ENCODE results near the gene PCNX2. TPM values are rescaled to one million over a fixed set of nuclear protein-coding genes. Genes with fewer than 3 reads are reported as not detected.
"Not testable (repeated sequence)": the region's sequence is repeated elsewhere in the genome, so short reads cannot be mapped to it uniquely, and the experiment has no call there.

PCNX2 gene
- total RNA-seq, 3 donors from 2014 or later (not counting 1 experiment from before 2014, with no cell fraction given) = 12.9 to 25.8 (median 16.0) TPM

DNA sequence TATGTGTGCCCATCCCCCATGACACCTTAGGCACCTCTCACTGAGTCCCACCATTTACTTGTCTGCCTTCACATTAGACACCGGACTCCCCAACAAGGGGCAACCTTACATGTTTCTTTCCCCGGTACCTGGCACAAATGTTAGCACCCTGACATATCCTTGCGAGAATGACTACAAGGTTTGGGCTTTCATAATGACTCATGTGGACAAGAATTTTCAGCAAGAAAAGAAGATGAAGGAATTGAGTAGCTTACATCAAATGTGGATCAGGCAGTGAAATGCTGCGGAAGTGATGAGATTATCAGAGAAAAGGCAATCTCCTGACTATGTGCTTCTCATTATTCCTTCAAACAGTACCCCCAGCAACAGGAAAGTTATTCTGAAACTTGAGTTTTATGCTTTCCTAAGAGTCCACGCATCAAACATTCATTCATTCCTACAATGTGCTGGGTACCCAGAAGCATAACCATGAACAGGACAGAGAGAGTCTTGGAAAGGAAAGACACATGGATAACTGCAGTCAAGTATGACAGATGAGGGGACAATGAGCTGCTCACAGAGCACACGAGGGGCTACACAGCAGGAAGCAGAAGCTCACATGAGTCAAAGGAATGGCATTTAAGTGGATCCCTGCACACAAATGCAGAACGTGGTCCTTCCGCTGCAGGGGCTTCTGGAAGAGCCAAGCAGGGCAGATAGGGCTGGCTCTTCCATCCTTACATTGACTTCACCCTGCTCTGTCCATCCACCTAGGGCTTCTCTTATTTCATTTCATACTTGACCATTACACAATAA, 112.1 kb downstream of the PCNX2 start:
- Histone ChIP-seq H3K4me3 (ENCODE audit: low read length) (no peak overlapping the region), H3K27ac (ENCODE audit: low read length) (no peak overlapping the region), H3K27me3 (ENCODE audit: control insufficient read depth, insufficient read depth, low read length) (no peaks in the 10 kb centered on the region), H3K4me1 (ENCODE audit: control insufficient read depth, insufficient read depth, low read length) (no peaks in the 10 kb centered on the region), H3K9me3 (ENCODE audit: control insufficient read depth, insufficient read depth, low read length) (no peaks in the 10 kb centered on the region), H3K36me3 (ENCODE audit: control insufficient read depth, insufficient read depth, low read length) (peaks cover 2% of the 10 kb centered on the region)
- no peaks in the 10 kb centered on the region for H3K27me3 Mint-ChIP-seq (ENCODE audit: low read depth in 2 of 2)
- WGBS (ENCODE audit: insufficient coverage) = 96% methylated on average over 8 of the region's 8 CpGs
- H3K4me1 Mint-ChIP-seq = no peaks in the 10 kb centered on the region
- no peak overlapping the region for H3K27ac Mint-ChIP-seq
- no peak overlapping the region for H3K4me3 Mint-ChIP-seq
- peaks cover under 1% of the 10 kb centered on the region for H3K36me3 Mint-ChIP-seq
- intact Hi-C loops (cut with micrococcal nuclease) = no loop called here
- TF ChIP-seq, protein P1, sequence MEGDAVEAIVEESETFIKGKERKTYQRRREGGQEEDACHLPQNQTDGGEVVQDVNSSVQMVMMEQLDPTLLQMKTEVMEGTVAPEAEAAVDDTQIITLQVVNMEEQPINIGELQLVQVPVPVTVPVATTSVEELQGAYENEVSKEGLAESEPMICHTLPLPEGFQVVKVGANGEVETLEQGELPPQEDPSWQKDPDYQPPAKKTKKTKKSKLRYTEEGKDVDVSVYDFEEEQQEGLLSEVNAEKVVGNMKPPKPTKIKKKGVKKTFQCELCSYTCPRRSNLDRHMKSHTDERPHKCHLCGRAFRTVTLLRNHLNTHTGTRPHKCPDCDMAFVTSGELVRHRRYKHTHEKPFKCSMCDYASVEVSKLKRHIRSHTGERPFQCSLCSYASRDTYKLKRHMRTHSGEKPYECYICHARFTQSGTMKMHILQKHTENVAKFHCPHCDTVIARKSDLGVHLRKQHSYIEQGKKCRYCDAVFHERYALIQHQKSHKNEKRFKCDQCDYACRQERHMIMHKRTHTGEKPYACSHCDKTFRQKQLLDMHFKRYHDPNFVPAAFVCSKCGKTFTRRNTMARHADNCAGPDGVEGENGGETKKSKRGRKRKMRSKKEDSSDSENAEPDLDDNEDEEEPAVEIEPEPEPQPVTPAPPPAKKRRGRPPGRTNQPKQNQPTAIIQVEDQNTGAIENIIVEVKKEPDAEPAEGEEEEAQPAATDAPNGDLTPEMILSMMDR (IDR thresholded peaks at IDR 0.05) = no peak
- ATAC-seq (no peak), DNase-seq (no peak)
- no peaks in the 10 kb centered on the region for H3K9me3 Mint-ChIP-seq

GRCh38 chr1:233182587-233182986, 112.9 kb downstream of the PCNX2 start:
- TF ChIP-seq, protein P1 (IDR thresholded peaks at IDR 0.05) = no peak
- no peak for DNase-seq
- no peaks in the 10 kb centered on the region for H3K27me3 Mint-ChIP-seq (ENCODE audit: low read depth in 2 of 2)
- WGBS (ENCODE audit: insufficient coverage) = 91% methylated on average over 2 of the region's 2 CpGs
- no peaks in the 10 kb centered on the region for H3K9me3 Mint-ChIP-seq
- H3K4me1 Mint-ChIP-seq = no peaks in the 10 kb centered on the region
- H3K36me3 Mint-ChIP-seq = peaks cover 9% of the 10 kb centered on the region
- no peak overlapping the region for H3K4me3 Mint-ChIP-seq
- no peak overlapping the region for H3K4me3 ChIP-seq (ENCODE audit: low read length)
- no peak for ATAC-seq
- no peak overlapping the region for H3K27ac Mint-ChIP-seq
- peaks cover 1% of the 10 kb centered on the region for H3K9me3 ChIP-seq (ENCODE audit: control insufficient read depth, insufficient read depth, low read length)
- H3K27me3 ChIP-seq (ENCODE audit: control insufficient read depth, insufficient read depth, low read length) = no peaks in the 10 kb centered on the region
- no peak overlapping the region for H3K27ac ChIP-seq (ENCODE audit: low read length)
- intact Hi-C loops (cut with micrococcal nuclease) = no loop called here
- H3K36me3 ChIP-seq (ENCODE audit: control insufficient read depth, insufficient read depth, low read length) = peaks cover 4% of the 10 kb centered on the region
- H3K4me1 ChIP-seq (ENCODE audit: control insufficient read depth, insufficient read depth, low read length) = no peaks in the 10 kb centered on the region

- Histone ChIP-seq H3K4me3 (ENCODE audit: low read length) (no peak overlapping the region), H3K36me3 (ENCODE audit: control insufficient read depth, insufficient read depth, low read length) (peaks cover 13% of the 10 kb centered on the region), H3K27ac (ENCODE audit: low read length) (no peak overlapping the region), H3K27me3 (ENCODE audit: control insufficient read depth, insufficient read depth, low read length) (no peaks in the 10 kb centered on the region), H3K9me3 (ENCODE audit: control insufficient read depth, insufficient read depth, low read length) (peaks cover 4% of the 10 kb centered on the region), H3K4me1 (ENCODE audit: control insufficient read depth, insufficient read depth, low read length) (no peaks in the 10 kb centered on the region)
- Mint-ChIP-seq H3K4me3 (no peak overlapping the region), H3K36me3 (peaks cover 16% of the 10 kb centered on the region), H3K27me3 (ENCODE audit: low read depth in 2 of 2) (no peaks in the 10 kb centered on the region), H3K9me3 (no peaks in the 10 kb centered on the region), H3K27ac (no peak overlapping the region), H3K4me1 (no peaks in the 10 kb centered on the region)
- TF ChIP-seq, protein P1 (IDR thresholded peaks at IDR 0.05) = no peak
- no peak for ATAC-seq
- 90% methylated on average over 9 of the region's 9 CpGs for WGBS (ENCODE audit: insufficient coverage)
- no peak for DNase-seq
- intact Hi-C loops (cut with micrococcal nuclease) = no loop called here
Measured at GRCh38 chr1:233180641-233181364, 114.7 kb downstream of the PCNX2 start.

GRCh38 chr1:233179638-233180037, 115.9 kb downstream of the PCNX2 start:
- H3K4me3 ChIP-seq (ENCODE audit: low read length); H3K27me3 ChIP-seq (ENCODE audit: control insufficient read depth, insufficient read depth, low read length); DNase-seq; H3K4me3 Mint-ChIP-seq; H3K27ac ChIP-seq (ENCODE audit: low read length); ATAC-seq; H3K27me3 Mint-ChIP-seq (ENCODE audit: low read depth in 2 of 2); H3K4me1 Mint-ChIP-seq; H3K27ac Mint-ChIP-seq; H3K4me1 ChIP-seq (ENCODE audit: control insufficient read depth, insufficient read depth, low read length); H3K9me3 ChIP-seq (ENCODE audit: control insufficient read depth, insufficient read depth, low read length); intact Hi-C loops (cut with micrococcal nuclease); H3K9me3 Mint-ChIP-seq: not testable (repeated sequence)
- H3K36me3 ChIP-seq (ENCODE audit: control insufficient read depth, insufficient read depth, low read length) = peaks cover 13% of the 10 kb centered on the region
- peaks cover 16% of the 10 kb centered on the region for H3K36me3 Mint-ChIP-seq
- WGBS (ENCODE audit: insufficient coverage) = 91% methylated on average over 1 of the region's 1 CpG

Measured in natural killer cell (primary cell).